HG03175 (cell line): ENCODE results near the gene C1orf50.
A peak's percentile ranks its signal among the peaks of the same experiment; 100 is the strongest.

ENCODE experiments used
- ATAC-seq: cut with Tn5 transposase; IDR thresholded peaks from one replicate; pipeline ENCODE4 v1.9.1; 2021; ENCODE audit warnings: mild to moderate bottlenecking, moderate library complexity; ENCODE audit not compliant: unreplicated experiment

The C1orf50 gene

DNA sequence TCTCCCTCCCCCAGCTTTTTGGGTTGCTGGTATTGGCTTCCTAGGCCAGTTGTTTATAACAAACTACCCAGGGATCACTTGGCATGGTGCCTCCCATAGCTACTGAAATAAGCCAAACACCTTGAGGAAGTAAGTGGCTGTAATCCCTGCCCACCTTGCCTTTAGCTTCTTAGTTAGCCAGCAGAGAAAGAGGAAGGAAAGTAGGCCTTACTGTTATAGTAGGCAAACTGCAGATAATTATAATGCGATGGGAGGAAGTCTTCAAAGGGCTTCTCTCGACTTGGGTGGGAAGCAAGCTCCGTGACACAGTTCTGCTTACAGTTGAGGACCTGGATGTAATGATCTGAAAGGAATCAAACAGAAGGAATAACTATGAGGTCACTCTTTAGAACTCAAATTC lies 8.4 kb upstream of the C1orf50 start:
- no peak for ATAC-seq

DNA sequence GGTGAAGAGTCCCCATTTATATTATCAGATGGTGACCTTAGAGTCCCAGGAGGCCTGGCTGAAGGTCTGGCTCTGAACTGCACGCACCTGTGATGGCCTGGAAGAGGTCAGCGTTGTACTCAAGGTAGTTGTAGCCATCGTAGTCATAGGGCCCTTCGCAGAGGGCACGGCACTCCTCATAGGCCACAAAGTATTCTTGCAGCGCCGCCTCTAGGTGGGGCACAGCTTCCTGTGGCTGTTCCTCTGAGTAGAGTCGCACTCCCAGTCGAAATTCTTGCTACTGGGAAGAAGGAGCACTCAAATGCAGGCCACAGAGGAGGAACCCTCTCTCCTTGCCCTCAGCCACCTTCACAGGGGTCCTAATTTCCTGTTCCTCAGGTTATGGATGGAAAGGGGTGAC lies 7.9 kb upstream of the C1orf50 start:
- ATAC-seq = no peak

DNA sequence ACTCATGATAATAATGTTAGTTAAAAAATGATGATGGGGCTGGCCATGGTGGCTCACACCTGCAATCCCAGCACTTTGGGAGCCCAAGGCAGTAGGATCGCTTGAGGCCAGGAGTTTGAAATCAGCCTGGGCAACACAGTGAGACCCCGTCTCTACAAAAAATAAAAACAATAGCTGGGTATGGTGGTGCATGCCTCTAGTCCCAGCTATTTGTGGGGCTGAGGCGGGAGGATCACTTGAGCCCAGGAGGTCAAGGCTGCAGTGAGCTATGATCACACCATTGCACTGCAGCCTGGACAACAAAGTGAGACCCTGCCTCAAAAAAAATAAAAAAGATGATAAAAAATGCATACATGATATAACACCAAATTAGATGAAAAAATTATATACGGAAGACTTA lies 5.5 kb upstream of the C1orf50 start:
- ATAC-seq = no peak

DNA sequence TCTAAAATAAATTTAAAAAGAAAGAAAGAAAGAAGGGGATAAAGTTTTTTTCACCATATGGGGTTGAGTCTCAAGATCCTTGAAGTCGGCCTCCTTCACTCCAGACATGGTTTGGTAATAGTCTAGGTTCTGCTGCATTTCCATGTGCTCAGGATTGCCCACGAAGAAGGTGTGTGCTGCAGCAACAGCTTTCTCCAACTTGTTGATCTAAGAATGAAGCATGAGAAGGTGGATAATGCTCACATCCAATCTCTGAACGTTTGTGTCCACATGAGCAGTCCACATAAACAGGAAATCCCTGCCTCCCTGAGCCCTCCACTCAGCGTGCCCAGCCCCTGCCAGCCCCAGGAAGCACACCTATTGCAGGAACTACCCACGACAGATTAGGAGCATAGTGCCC lies 4.8 kb upstream of the C1orf50 start:
- ATAC-seq = no peak

DNA sequence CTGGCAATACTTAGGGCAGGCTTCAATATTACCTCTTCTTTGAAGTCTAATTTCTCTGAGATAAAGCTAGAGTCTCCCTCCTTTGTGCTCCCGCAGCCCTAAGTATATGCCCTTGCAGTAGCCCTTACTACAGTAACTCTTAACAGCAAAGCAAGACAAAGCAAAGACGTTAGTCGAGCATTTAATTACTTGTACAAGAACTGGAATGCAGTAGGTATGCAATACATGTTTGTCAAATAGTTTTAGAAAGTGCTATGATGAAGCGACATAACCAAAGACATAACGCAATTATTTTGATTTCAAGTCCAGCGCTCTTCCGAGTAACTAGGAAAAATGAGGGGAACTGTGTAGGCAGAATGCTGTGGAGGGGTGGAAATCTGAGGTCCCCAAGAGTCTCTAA lies 1.8 kb upstream of the C1orf50 start:
- ATAC-seq = no peak

DNA sequence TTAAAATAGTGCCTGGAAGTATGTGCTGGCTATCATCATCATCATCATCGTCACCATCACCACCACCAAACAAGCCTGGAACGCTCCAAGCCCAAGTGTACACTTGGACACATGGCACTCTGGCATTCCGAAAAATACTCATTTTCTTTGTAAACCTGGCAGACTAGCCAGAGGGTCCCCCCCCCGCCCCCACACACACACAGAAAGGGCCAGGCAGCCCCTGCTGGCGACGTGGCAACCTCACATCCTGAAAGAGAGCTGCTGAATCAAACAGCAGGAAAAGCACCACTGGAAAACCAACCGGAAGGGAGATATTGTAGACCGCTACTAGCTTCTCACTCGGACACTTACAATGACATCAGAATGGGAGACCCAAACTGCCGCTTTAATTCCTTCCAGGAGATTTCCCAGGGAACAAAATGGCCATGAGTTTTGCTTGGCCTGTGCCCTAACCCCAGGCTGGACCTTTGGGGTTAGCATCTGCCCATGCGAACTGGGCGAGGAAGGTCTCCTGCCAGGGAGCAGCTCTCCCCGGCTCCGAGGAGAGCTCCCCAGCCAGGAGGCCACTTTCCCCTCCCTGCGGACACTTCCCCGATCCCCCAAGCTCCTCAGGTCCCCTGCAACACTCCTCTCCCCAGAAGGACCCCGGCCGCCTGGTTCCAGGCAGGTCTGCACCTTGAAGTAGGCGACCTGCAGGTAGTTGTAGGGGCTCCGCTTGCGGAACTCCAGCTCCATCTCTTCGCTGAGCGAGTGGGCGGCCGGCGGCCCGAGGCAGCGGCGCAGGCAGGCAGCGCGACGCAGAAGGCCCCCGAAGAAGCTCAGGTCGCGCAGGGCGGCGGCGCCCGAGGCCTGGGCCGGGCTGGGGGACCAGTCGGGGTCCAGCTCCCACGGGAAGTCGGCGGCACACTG lies 963 bp upstream of the C1orf50 start:
- ATAC-seq = peak; percentile 28

DNA sequence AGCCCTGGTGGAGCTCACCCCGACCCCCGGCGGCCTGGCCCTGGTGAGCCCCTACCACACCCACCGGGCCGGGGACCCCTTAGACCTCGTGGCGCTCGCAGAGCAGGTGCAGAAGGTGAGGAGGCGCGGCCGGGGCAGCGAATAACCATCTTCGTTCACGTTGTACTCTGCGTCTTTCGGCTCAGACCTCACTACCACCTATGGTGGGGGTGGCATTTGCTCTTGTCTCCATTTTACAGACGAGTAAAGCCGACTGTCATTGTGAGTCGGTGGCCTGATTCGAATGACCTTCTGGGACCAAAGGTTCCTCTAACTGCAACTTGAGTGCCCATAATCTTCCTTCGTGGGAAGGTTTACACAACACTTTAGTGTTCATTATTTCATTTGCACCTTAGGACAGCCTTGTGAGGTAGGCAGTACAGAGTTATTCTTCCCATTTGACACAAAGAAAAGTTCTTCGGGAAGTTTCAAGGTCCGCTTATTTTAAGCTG lies 506 bp downstream of the C1orf50 start:
- ATAC-seq = peak; percentile 13

DNA sequence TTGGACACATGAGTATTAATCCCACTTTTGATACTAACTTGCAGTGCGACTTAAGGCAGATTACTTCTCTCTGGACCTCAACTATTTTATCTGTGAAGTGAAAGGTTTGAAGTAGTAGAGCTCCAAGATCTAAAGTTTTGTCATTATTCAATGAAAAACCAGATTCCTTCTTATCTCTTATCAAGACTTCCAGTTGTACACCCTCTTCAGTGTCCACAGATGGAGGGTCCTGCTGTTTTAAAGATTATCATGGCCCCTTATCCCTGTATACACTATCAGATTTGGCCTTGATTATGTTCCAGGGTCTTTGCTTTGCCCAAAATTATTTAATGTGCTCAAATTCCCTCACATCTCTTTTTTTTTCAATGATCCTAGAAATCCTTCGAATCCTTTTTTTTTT lies 1.1 kb downstream of the C1orf50 start:
- ATAC-seq = no peak

DNA sequence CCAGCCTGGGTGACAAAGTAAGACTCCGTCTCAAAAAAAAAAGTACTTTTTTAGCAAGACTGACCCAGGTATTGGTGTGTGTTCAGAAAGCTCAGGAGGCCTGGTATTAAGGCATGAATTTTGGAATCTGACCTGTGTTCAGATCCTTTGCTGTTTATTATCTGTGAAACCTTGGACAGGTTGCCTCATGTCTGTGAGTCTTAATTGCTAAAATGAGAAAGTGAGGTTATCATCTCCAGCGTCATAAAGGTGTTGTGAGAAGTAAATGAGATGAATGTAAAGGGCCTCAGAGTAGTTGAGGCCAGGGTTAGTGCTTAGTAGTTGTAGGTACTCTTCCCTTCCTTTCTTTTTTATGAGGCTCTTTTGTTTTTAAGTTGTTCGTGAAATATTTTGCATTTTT lies 2.8 kb downstream of the C1orf50 start:
- no peak for ATAC-seq

DNA sequence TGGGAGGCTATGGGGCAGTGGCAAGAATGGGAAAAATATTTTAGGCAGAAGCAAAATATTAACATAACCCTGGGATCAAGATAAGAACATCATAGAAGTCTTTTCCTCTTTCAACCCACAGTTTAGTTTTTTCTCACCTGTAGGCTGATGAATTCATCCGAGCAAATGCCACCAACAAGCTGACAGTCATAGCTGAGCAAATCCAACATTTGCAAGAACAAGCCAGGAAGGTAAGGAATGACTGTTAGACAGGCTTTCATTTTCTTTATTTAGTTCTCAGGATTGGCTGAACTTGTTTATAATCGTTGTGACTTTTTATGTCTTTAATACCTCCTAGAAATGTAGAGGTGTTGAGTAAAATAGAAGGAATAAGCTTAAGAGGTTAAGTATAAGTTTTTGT lies 6.4 kb downstream of the C1orf50 start:
- ATAC-seq = no peak

DNA sequence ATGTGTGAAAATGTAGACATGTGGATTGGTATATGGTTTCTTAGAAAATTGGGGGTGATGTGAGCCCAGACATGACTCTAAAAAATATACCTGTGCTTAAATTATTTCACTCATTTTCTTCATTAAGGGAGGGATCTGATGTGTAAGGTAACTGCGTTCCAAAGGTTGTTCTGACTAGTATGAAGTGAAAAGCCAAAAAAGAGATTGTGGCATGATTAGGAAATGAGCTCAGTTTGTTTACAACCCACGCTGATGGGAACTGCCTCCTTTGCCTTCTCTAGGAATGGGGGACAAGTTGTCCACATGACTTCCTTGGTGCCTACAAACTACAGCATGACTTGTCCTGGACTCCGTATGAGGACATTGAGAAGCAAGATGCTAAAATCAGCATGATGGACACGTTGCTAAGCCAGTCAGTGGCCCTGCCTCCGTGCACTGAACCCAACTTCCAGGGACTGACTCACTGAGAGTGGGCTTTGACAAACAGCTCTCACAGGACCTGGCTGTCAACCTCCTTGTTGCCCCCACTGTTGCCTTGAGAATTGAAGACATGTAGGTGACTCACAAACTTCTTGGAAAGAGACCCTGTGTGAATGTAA lies 8.0 kb downstream of the C1orf50 start:
- no peak for ATAC-seq

DNA sequence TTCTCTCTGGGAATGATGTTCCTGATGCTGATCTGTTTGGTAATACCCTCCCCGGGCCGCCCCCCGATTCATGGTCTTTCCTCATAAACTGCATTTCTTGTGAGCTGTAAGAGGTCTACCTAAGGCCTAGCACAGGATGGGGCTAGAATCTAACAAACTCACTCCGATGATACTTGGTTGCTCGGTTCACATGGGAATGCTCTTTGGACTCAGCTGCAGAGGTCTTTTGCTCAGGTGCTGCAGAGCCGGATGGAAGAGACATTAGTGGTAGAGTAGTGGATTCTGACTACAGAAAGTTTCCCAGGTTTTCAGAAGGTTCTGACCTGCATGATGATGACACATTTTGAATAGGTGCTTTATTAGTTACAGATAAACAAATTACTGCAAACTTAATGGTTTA lies 9.5 kb downstream of the C1orf50 start:
- no peak for ATAC-seq

DNA sequence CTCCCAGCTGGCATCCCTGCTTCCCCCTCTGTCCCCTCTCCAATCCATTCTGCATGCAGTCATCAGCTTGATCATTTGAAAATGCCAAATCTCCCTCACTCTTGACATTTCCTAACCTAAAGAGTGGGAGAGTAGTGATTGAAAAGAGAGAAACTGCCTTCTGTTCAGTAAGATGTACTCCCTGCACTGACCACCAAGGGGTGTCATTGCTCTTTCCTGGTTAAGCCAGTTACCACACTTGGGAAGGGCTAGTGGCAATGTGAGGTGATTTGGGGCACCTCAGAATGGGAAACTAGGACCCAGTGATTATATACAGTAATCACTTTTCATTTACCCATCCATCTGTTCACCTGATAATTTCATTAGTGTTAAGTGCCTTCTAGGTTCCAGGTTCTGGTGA lies 10.8 kb downstream of the C1orf50 start:
- ATAC-seq = no peak

DNA sequence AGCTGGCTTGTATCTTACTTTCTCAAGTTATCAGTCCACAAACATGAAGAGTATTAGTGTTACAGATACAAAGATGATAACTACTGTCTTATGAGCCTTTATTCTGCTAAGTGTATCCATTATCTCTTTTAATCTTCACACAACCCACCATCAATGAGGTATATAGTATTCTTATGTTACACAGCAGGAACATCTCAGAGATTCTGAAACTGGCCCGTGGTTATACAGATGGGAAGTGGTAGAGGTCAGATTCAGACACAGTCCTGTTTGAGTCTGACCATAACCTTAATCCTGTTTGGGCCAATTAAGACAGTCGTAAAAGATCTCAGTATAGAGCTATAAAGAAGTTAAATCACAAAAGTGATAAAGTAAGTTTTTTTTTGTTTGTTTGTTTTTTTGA lies 12.7 kb downstream of the C1orf50 start:
- ATAC-seq = no peak

DNA sequence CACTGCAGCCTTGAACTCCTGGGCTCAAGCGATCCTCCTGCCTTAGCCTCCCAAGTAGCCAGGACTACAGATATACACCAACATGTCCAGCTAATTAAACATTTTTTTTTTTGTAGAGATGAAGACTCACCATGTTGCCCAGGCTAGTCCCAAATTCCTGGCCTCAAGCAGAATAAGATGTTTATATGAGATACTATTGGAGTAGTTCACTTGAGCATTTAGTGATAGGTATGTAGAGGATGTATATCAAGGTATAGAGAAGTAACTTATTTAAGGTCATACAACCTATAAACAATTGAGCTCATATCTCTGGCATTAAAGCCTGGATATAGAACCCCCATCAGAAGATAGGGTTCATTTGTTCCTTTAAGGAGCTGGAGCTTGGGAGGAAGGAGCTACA lies 13.1 kb downstream of the C1orf50 start:
- no peak for ATAC-seq

DNA sequence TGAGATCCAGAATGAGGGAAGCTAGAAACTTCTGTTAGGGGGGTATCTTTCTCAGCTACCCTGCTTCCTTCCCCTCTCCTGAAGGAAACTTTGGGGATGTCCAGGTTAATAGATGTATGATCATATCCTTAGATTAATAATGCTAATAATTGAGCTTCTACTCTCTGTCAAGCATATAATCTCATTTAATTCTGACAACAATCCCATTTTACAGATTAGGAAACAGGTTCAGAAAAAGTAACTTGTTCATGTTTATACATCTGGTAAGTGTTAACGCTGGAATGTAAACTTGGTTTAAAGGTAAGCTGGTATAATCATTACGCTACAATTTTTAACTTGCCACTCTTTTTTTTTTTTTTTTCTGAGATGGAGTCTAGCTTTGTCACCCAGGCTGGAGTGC lies 16.0 kb downstream of the C1orf50 start:
- no peak for ATAC-seq

DNA sequence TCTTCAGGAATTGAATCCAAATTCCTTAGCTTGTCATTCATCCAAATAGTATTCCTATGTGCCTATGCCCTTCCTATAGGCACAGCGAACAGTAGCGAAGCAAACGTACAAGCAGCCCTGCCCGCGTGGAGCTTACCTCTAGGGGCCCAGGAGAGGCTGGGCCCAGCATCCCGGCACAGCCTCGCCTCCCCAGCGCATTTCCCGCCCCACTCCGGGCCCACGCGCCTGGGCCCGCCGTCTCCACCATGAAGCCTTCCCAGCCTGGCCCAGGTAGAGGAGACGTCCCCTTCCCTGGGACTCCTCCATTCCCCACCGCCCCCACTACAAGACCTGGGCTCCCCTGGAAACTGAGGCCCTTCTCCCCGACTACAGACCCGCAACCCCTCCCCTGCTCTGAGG lies 17.5 kb downstream of the C1orf50 start:
- no peak for ATAC-seq

DNA sequence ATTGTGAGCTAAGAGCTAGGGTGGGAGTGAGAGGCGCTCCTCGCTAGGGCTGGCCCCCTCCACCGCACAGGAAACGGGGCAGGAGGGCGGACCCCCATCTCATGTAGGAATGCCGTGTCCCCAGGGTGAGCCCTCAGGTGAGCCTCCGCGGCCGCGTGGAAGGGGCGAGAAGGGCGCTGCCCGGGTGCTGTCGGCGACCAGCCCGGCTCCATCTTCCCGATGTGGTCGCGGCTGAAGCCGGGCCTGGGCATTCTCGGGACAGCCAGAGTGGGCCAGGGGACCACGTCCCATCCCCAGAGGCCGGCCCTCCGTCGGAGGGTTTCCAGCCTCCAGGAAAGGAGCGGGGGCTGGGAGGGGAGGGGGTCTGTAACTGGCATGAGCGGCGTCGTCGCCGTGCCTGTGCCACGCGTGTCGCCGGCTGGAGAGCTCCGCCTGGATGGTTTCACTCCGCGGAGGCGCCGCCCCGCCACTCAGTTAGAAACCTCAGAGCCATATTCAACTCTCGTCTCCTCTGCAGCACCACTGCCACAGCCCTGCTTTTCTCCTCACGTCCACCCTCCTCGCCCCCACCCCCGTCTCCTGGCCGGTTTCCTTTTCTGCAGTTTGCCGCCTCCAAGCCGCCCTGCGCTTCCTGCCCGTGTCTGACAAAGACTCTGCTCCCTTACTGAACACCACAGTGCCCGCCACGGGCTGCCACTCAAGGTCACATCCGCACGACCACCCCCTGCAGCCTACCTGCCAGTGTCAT lies 18.1 kb downstream of the C1orf50 start, which contains the start of gene TMEM269:
Gene TMEM269, plus strand, starts transcription at position 46 of the 748 bp plus-strand sequence. CDS start 4,903 bp downstream, outside the sequence.
- no peak for ATAC-seq

DNA sequence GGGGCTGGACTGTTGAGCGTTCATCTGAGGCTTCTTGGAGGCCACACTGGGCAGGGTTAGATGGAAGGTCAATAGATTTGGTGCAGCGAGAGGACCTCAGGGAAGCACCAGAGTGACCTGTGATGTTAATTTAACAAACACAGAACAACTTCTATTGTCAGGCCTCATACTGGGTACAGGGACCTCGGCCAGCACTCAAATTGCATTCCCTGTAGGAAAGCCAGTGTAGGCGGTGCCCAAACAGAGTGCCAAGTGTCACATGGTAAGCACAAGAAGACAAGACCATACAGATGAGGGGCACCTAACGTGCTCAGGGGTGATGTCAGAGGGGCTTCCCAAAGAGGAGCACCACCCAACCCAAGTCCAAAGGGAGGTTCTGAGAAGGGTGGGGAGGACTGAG lies 19.0 kb downstream of the C1orf50 start:
- ATAC-seq = no peak

DNA sequence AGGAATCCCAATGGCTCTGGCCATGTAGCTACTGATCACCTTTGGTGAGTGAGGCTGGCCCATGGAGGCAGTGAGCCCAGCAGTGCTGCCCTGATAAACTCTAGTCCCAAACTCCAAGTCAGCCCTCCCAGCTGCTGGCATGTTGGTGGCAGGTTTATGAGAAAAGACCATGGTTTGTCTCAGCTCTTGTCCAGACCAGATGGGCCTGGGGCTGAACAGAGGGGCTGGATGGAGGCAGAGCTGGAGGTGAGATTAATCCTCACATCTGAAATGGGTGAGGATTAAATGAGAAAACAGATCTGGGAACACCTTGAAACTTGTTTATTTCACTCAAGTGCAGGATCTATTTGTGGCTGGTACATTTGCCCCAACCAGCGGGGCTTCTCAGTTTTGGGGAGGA lies 21.0 kb downstream of the C1orf50 start:
- ATAC-seq = no peak

DNA sequence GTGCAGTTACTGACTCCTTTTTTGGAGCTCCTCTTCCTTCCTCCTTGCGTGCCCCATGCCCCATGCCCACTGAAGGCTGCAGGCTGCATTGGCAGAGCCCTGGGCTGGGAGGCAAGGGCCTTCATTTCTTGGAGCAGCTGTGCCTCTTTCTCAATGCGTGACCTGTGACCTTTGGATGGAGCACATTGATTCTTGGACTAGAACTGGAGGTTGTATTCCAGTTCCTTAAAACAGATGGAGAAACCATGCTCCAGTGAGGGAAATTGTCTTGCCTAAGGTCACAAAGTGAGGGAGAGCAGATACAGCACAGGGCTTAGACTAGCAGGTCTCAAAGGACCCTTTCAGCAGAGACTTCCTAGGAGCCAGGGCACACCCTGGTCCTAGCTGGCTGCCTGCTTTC lies 26.8 kb downstream of the C1orf50 start:
- no peak for ATAC-seq

DNA sequence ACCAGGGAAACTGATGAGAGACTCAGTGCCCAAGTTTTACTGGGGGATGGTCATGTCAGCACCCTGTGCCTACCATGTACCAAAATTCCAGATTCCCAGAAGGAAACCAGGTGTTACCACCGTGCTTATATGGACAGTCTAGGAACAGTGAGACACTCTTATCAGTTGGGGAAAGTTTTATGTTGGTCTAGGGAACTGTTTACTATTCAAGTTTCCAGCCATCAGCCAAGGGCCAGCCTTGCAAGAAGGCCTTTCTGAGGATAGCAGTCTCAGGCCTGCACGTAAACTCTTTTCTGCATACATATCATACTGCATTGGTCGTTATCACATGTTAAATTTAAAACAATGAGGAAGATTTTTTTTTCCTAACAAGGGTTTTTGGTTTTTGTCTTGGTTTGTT lies 30.4 kb downstream of the C1orf50 start:
- no peak for ATAC-seq
